ENCODE results near the gene IGF2BP3. TPM values are rescaled to one million over a fixed set of nuclear protein-coding genes. Genes with fewer than 3 reads are reported as not detected.

The IGF2BP3 gene
- total RNA-seq, 3 donors from 2014 or later (not counting 1 experiment from before 2014, with no cell fraction given) = 1.4 to 2.9 TPM; not detected in 1

- H3K27ac Mint-ChIP-seq = peak overlapping the region; percentile 84
- Histone ChIP-seq H3K27ac (ENCODE audit: low read length) (no peak overlapping the region), H3K36me3 (ENCODE audit: control insufficient read depth, insufficient read depth, low read length) (no peaks in the 10 kb centered on the region), H3K27me3 (ENCODE audit: control insufficient read depth, insufficient read depth, low read length) (no peaks in the 10 kb centered on the region), H3K4me3 (ENCODE audit: low read length) (no peak overlapping the region), H3K9me3 (ENCODE audit: control insufficient read depth, insufficient read depth, low read length) (no peaks in the 10 kb centered on the region), H3K4me1 (ENCODE audit: control insufficient read depth, insufficient read depth, low read length) (peaks cover 6% of the 10 kb centered on the region)
- peak in 1 of 2 donors; percentile 12 for DNase-seq
- H3K4me3 Mint-ChIP-seq = peak overlapping the region; percentile 89
- peaks cover 0 to 2% of the 10 kb centered on the region in 2 donors for H3K27me3 Mint-ChIP-seq (ENCODE audit: low read depth in 2 of 2)
- no peaks in the 10 kb centered on the region for H3K9me3 Mint-ChIP-seq
- no peaks in the 10 kb centered on the region for H3K36me3 Mint-ChIP-seq
- TF ChIP-seq CTCF (IDR thresholded peaks at IDR 0.05) = no peak
- H3K4me1 Mint-ChIP-seq = peaks cover 18 to 28% of the 10 kb centered on the region in 2 donors
- intact Hi-C loops (cut with micrococcal nuclease) = no loop called here
- ATAC-seq = no peak
- 76% methylated on average over 4 of the region's 6 CpGs for WGBS (ENCODE audit: insufficient coverage)
These were observed 124.7 kb downstream of the IGF2BP3 start for GRCh38 chr7:23345601-23346000.

GRCh38 chr7:23343806-23344475 lies 126.3 kb downstream of the IGF2BP3 start:
- WGBS (ENCODE audit: insufficient coverage) = 90% methylated on average over 7 of the region's 9 CpGs
- intact Hi-C loops (cut with micrococcal nuclease) = no loop called here
- peaks cover 6% of the 10 kb centered on the region for H3K4me1 ChIP-seq (ENCODE audit: control insufficient read depth, insufficient read depth, low read length)
- Mint-ChIP-seq H3K4me3 (peak overlapping the region; percentile 11), H3K27me3 (ENCODE audit: low read depth in 2 of 2) (peaks cover 6 to 7% of the 10 kb centered on the region in 2 donors), H3K4me1 (peaks cover 18 to 28% of the 10 kb centered on the region in 2 donors), H3K27ac (no peak overlapping the region), H3K9me3 (no peaks in the 10 kb centered on the region), H3K36me3 (no peaks in the 10 kb centered on the region)
- no peaks in the 10 kb centered on the region for H3K9me3 ChIP-seq (ENCODE audit: control insufficient read depth, insufficient read depth, low read length)
- H3K27me3 ChIP-seq (ENCODE audit: control insufficient read depth, insufficient read depth, low read length) = no peaks in the 10 kb centered on the region
- no peak for TF ChIP-seq CTCF (IDR thresholded peaks at IDR 0.05)
- H3K27ac ChIP-seq (ENCODE audit: low read length) = no peak overlapping the region
- H3K4me3 ChIP-seq (ENCODE audit: low read length) = no peak overlapping the region
- DNase-seq (no peak), ATAC-seq (no peak)
- H3K36me3 ChIP-seq (ENCODE audit: control insufficient read depth, insufficient read depth, low read length) = no peaks in the 10 kb centered on the region

GRCh38 chr7:23343102-23343501 lies 127.2 kb downstream of the IGF2BP3 start:
- no peaks in the 10 kb centered on the region for H3K36me3 Mint-ChIP-seq
- peaks cover 18 to 28% of the 10 kb centered on the region in 2 donors for H3K4me1 Mint-ChIP-seq
- ATAC-seq = no peak
- no peak for DNase-seq
- no peak for TF ChIP-seq CTCF (IDR thresholded peaks at IDR 0.05)
- Histone ChIP-seq H3K9me3 (ENCODE audit: control insufficient read depth, insufficient read depth, low read length) (no peaks in the 10 kb centered on the region), H3K4me3 (ENCODE audit: low read length) (no peak overlapping the region), H3K27ac (ENCODE audit: low read length) (no peak overlapping the region), H3K4me1 (ENCODE audit: control insufficient read depth, insufficient read depth, low read length) (peaks cover 6% of the 10 kb centered on the region), H3K36me3 (ENCODE audit: control insufficient read depth, insufficient read depth, low read length) (no peaks in the 10 kb centered on the region), H3K27me3 (ENCODE audit: control insufficient read depth, insufficient read depth, low read length) (no peaks in the 10 kb centered on the region)
- H3K9me3 Mint-ChIP-seq = no peaks in the 10 kb centered on the region
- intact Hi-C loops (cut with micrococcal nuclease) = no loop called here
- H3K4me3 Mint-ChIP-seq = no peak overlapping the region
- H3K27ac Mint-ChIP-seq = no peak overlapping the region
- peaks cover 7% of the 10 kb centered on the region in 2 donors for H3K27me3 Mint-ChIP-seq (ENCODE audit: low read depth in 2 of 2)
